Measurements from ENCODE around the gene LRRC23. TPM values are rescaled to one million over a fixed set of nuclear protein-coding genes. Genes with fewer than 3 reads are reported as not detected.

Gene LRRC23
- polyA plus RNA-seq, 3 donors = 4.9 to 6.8 (median 5.1) TPM

DNA sequence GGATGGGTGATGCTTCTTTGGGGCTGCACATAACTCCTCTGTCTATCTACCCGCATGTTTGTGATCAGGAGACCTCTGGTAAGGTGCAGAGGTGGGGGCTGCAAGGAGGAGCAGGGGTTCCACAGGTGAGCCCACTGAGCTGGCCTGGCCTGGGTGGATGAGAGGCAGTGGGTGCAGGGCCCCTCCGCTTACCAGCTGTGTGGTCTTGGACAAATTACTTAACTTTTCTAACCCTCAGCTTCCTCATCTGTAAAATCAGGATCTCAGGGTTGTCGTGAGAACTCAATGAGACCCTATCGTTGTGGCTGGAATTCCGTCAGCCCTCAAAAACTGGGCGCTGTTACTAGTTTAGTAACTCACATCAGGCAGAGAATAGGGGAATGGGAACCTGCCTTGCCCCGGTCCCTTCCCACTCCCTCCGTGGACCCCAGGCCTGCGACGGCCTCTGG, 54.0 kb downstream of the LRRC23 start:
- intact Hi-C loops (cut with micrococcal nuclease) = loop anchor here (2.0 to 10.0 kb wide), 2 partner anchors 14 to 424 kb away; partner anchors contain the start of genes C12orf57 (in 1 of the 2) and GAPDH (in 1 of the 2)
- peaks cover 90% of the 10 kb centered on the region for H4K20me1 ChIP-seq (ENCODE audit: insufficient read depth, low read length)
- peak overlapping the region; percentile 68 for H3K9ac ChIP-seq (ENCODE audit: insufficient read depth, low read length, poor library complexity, severe bottlenecking)
- Mint-ChIP-seq H3K36me3 (peaks cover 62 to 81% of the 10 kb centered on the region in 2 donors), H3K4me1 (peaks cover 91% of the 10 kb centered on the region), H3K4me3 (peak overlapping the region; percentile 78 to 88), H3K9me3 (peaks cover 0 to 2% (median 0%) of the 10 kb centered on the region in 7 donors), H3K27ac (peak overlapping the region; percentile 96 to 99 (median 99)), H3K27me3 (ENCODE audit: low read depth in 3 of 3) (peaks cover 0 to 7% (median 0%) of the 10 kb centered on the region in 3 donors)
- peaks cover 60 to 62% of the 10 kb centered on the region in 2 donors for H3K36me3 ChIP-seq (replicated peaks in 1 of 2; ENCODE audit: control insufficient read depth in 1 of 2, insufficient read depth in 2 of 2, low read length in 2 of 2)
- H3K4me3 ChIP-seq (replicated peaks in 1 of 3; ENCODE audit: low read depth in 2 of 3, low read length in 3 of 3) = peak overlapping the region in 2 of 3 experiments; percentile 19 to 98
- peak; percentile 47 to 79 (median 78) for DNase-seq
- H3K4me2 ChIP-seq (replicated peaks; ENCODE audit: extremely low read depth, low read length, poor library complexity, severe bottlenecking) = peak overlapping the region; percentile 92
- H3K27me3 ChIP-seq (ENCODE audit: control insufficient read depth in 2 of 2, insufficient read depth in 2 of 2, low read length in 2 of 2) = no peaks in the 10 kb centered on the region
- H3K4me1 ChIP-seq (ENCODE audit: control insufficient read depth in 1 of 2, insufficient read depth in 2 of 2, low read length in 2 of 2) = peaks cover 94 to 97% of the 10 kb centered on the region in 2 donors
- 11% methylated on average over 7 of the region's 10 CpGs for WGBS (ENCODE audit: insufficient coverage)
- H3K79me2 ChIP-seq (ENCODE audit: insufficient read depth, low read length) = peaks cover 70% of the 10 kb centered on the region
- H2AFZ ChIP-seq (ENCODE audit: insufficient read depth, low read depth, low read length, poor library complexity, severe bottlenecking) = no peak overlapping the region
- no peak for TF ChIP-seq CTCF (IDR thresholded peaks at IDR 0.05)
- H3K27ac ChIP-seq (ENCODE audit: low read depth in 1 of 2, low read length in 2 of 2) = peak overlapping the region; percentile 87 to 95
- no peaks in the 10 kb centered on the region for H3K9me3 ChIP-seq (replicated peaks in 1 of 2; ENCODE audit: control insufficient read depth in 1 of 2, insufficient read depth in 1 of 2, low read length in 2 of 2)

GRCh38 chr12:6959058-6959804, 54.6 kb downstream of the LRRC23 start:
- peak; percentile 72 to 85 (median 77) for DNase-seq
- intact Hi-C loops (cut with micrococcal nuclease) = loop anchor here (2.0 to 10.0 kb wide), 2 partner anchors 14 to 424 kb away; partner anchors contain the start of genes C12orf57 (in 1 of the 2) and GAPDH (in 1 of the 2)
- Histone ChIP-seq H3K36me3 (replicated peaks in 1 of 2; ENCODE audit: control insufficient read depth in 1 of 2, insufficient read depth in 2 of 2, low read length in 2 of 2) (peaks cover 60 to 61% of the 10 kb centered on the region in 2 donors), H3K9ac (ENCODE audit: insufficient read depth, low read length, poor library complexity, severe bottlenecking) (peak overlapping the region; percentile 68), H3K4me2 (replicated peaks; ENCODE audit: extremely low read depth, low read length, poor library complexity, severe bottlenecking) (peak overlapping the region; percentile 92), H3K79me2 (ENCODE audit: insufficient read depth, low read length) (peaks cover 64% of the 10 kb centered on the region), H3K4me3 (replicated peaks in 1 of 3; ENCODE audit: low read depth in 2 of 3, low read length in 3 of 3) (peak overlapping the region in 2 of 3 experiments; percentile 19 to 98), H4K20me1 (ENCODE audit: insufficient read depth, low read length) (peaks cover 84% of the 10 kb centered on the region), H3K27me3 (ENCODE audit: control insufficient read depth in 2 of 2, insufficient read depth in 2 of 2, low read length in 2 of 2) (no peaks in the 10 kb centered on the region), H3K4me1 (ENCODE audit: control insufficient read depth in 1 of 2, insufficient read depth in 2 of 2, low read length in 2 of 2) (peaks cover 93 to 99% of the 10 kb centered on the region in 2 donors), H2AFZ (ENCODE audit: insufficient read depth, low read depth, low read length, poor library complexity, severe bottlenecking) (no peak overlapping the region), H3K27ac (ENCODE audit: low read depth in 1 of 2, low read length in 2 of 2) (peak overlapping the region; percentile 87 to 95), H3K9me3 (replicated peaks in 1 of 2; ENCODE audit: control insufficient read depth in 1 of 2, insufficient read depth in 1 of 2, low read length in 2 of 2) (no peaks in the 10 kb centered on the region)
- Mint-ChIP-seq H3K4me1 (peaks cover 93% of the 10 kb centered on the region), H3K27me3 (ENCODE audit: low read depth in 3 of 3) (peaks cover 0 to 9% (median 0%) of the 10 kb centered on the region in 3 donors), H3K36me3 (peaks cover 59 to 77% of the 10 kb centered on the region in 2 donors), H3K4me3 (peak overlapping the region; percentile 78 to 88), H3K9me3 (peaks cover 0 to 2% (median 0%) of the 10 kb centered on the region in 7 donors), H3K27ac (peak overlapping the region; percentile 96 to 99 (median 99))
- WGBS (ENCODE audit: insufficient coverage) = 18% methylated on average over 11 of the region's 24 CpGs
- TF ChIP-seq CTCF (IDR thresholded peaks at IDR 0.05) = no peak

All from CD14-positive monocyte (primary cell).